BLaER1 (cell line): ENCODE data around the gene WWOX.

Experiments used
- H3K27ac ChIP-seq: shearing (Covaris generic); formaldehyde crosslinking; 2 replicates; pipeline ENCODE4 v1.8.1; 2022
- H3K27me3 ChIP-seq: shearing (Covaris generic); formaldehyde crosslinking; 2 replicates; pipeline ENCODE4 v1.8.1; 2022
- H3K36me3 ChIP-seq: shearing (Covaris generic); formaldehyde crosslinking; 2 replicates; pipeline ENCODE4 v1.8.1; 2022
- H3K4me1 ChIP-seq: shearing (Covaris generic); formaldehyde crosslinking; 2 replicates; pipeline ENCODE4 v1.8.1; 2022
- H3K4me2 ChIP-seq: shearing (Covaris generic); formaldehyde crosslinking; 2 replicates; pipeline ENCODE4 v1.8.1; 2022
- H3K4me3 ChIP-seq: shearing (Covaris generic); formaldehyde crosslinking; 2 replicates; pipeline ENCODE4 v1.8.1; 2022
- H3K9ac ChIP-seq: shearing (Covaris generic); formaldehyde crosslinking; 2 replicates; pipeline ENCODE4 v1.8.1; 2022
- H3K9me3 ChIP-seq: shearing (Covaris generic); formaldehyde crosslinking; 2 replicates; pipeline ENCODE4 v1.8.1; 2022
- H4K20me1 ChIP-seq: shearing (Covaris generic); formaldehyde crosslinking; 2 replicates; pipeline ENCODE4 v1.8.1; 2022
- Cebpa-rat ChIP-seq: shearing (Covaris generic); IDR thresholded peaks from 2 replicates; pipeline ENCODE4 v1.8.1; 2022

Gene WWOX

GRCh38 chr16:78936060-78936459 is 836.6 kb downstream of the WWOX start:
- no peaks in the 10 kb centered on the region for H4K20me1 ChIP-seq
- H3K4me1 ChIP-seq: no peaks in the 10 kb centered on the region
- no peaks in the 10 kb centered on the region for H3K27me3 ChIP-seq
- no peak overlapping the region for H3K9ac ChIP-seq
- H3K27ac ChIP-seq: no peak overlapping the region
- H3K9me3 ChIP-seq: no peaks in the 10 kb centered on the region
- no peak overlapping the region for H3K4me2 ChIP-seq
- no peak overlapping the region for H3K4me3 ChIP-seq
- H3K36me3 ChIP-seq: no peaks in the 10 kb centered on the region
- no peak for TF ChIP-seq Cebpa-rat

DNA sequence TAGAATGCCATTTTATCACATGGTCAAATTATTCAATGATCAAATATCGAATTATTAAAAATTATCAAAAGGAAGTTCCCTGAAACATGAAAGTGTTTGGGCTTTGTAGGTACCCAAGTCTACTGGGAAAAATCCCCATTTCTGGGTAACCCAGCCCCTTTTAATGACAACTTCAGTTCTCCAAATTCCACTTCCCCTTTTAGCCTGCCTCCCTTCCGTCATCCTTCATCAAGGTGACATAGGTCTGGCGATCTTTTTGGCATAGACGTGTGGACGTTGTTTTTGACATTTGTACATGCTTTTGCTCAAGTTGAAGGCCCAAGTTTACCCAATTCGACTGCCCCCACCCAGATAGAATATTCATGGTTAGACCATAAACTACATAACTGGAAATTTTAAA is 840.1 kb downstream of the WWOX start:
- Histone ChIP-seq H3K9ac (no peak overlapping the region), H3K36me3 (no peaks in the 10 kb centered on the region), H4K20me1 (no peaks in the 10 kb centered on the region), H3K27me3 (no peaks in the 10 kb centered on the region), H3K9me3 (no peaks in the 10 kb centered on the region), H3K4me3 (no peak overlapping the region), H3K4me1 (no peaks in the 10 kb centered on the region), H3K4me2 (no peak overlapping the region), H3K27ac (no peak overlapping the region)
- TF ChIP-seq Cebpa-rat: no peak

DNA sequence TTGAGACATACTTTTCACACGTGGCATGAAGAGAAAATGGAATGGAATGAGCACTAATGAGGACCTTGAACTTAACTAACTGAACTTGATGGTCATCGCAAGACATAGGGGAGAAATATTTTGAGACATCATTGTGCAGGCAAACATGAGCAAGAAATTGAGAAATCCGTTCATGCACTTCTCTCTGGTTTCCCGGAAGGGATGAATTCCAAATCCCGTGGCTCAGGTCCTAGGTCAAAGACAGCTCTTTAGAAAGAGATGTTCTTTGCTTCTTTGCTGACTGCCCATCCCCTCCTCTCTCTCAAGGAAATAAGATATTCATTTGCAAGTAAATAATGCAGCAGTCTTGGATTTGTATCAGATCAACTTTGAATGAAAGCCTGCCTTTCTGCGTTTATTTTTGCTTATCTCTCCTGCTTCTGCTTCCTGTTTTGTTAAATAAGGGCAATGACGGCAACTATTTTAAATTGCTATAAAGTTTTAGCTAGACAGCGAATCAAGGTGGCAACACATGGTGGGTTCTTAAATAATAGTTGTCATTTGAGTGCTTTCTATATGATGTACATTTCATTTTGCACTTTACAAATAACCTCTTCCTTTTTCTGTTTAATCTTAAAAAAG is 843.3 kb downstream of the WWOX start:
- no peak overlapping the region for H3K27ac ChIP-seq
- H3K4me2 ChIP-seq: no peak overlapping the region
- H3K4me3 ChIP-seq: no peak overlapping the region
- no peaks in the 10 kb centered on the region for H3K9me3 ChIP-seq
- no peak for TF ChIP-seq Cebpa-rat
- no peak overlapping the region for H3K9ac ChIP-seq
- H3K36me3 ChIP-seq: no peaks in the 10 kb centered on the region
- no peaks in the 10 kb centered on the region for H4K20me1 ChIP-seq
- no peaks in the 10 kb centered on the region for H3K27me3 ChIP-seq
- H3K4me1 ChIP-seq: no peaks in the 10 kb centered on the region

DNA sequence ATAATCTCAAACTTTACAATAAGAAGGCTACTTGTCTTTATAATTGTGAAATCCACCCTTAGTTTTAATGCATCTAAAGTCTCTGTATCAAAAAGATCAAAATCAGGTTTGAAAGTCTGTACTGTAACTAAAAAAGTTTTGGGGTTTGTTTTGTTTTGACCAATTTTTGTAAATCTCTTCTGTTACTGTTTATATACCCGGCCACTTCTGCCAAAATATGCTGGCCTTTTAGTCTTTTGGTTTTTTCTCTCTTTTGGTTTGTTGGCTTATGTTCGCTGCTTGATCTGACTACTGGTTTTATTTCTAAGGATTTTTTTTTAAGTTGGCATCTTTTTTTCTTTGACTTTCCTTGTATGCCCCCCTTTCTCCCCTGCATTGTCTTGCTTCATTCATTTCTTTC is 845.9 kb downstream of the WWOX start:
- no peaks in the 10 kb centered on the region for H3K9me3 ChIP-seq
- H3K36me3 ChIP-seq: no peaks in the 10 kb centered on the region
- no peak overlapping the region for H3K4me3 ChIP-seq
- no peaks in the 10 kb centered on the region for H3K27me3 ChIP-seq
- H4K20me1 ChIP-seq: no peaks in the 10 kb centered on the region
- no peak overlapping the region for H3K9ac ChIP-seq
- no peak overlapping the region for H3K27ac ChIP-seq
- no peak for TF ChIP-seq Cebpa-rat
- no peaks in the 10 kb centered on the region for H3K4me1 ChIP-seq
- H3K4me2 ChIP-seq: no peak overlapping the region

- Histone ChIP-seq H3K4me2 (no peak overlapping the region), H3K4me1 (no peaks in the 10 kb centered on the region), H3K4me3 (no peak overlapping the region), H3K9ac (no peak overlapping the region), H3K27me3 (no peaks in the 10 kb centered on the region), H3K27ac (no peak overlapping the region), H3K36me3 (no peaks in the 10 kb centered on the region), H4K20me1 (no peaks in the 10 kb centered on the region), H3K9me3 (no peaks in the 10 kb centered on the region)
- TF ChIP-seq Cebpa-rat: no peak
Measured at GRCh38 chr16:78946556-78946955, 847.1 kb downstream of the WWOX start.

GRCh38 chr16:78950768-78951167 is 851.3 kb downstream of the WWOX start:
- no peak for TF ChIP-seq Cebpa-rat
- Histone ChIP-seq H3K27ac (no peak overlapping the region), H3K9ac (no peak overlapping the region), H3K4me1 (no peaks in the 10 kb centered on the region), H3K27me3 (no peaks in the 10 kb centered on the region), H3K36me3 (no peaks in the 10 kb centered on the region), H3K4me3 (no peak overlapping the region), H3K9me3 (no peaks in the 10 kb centered on the region), H4K20me1 (no peaks in the 10 kb centered on the region), H3K4me2 (no peak overlapping the region)

DNA sequence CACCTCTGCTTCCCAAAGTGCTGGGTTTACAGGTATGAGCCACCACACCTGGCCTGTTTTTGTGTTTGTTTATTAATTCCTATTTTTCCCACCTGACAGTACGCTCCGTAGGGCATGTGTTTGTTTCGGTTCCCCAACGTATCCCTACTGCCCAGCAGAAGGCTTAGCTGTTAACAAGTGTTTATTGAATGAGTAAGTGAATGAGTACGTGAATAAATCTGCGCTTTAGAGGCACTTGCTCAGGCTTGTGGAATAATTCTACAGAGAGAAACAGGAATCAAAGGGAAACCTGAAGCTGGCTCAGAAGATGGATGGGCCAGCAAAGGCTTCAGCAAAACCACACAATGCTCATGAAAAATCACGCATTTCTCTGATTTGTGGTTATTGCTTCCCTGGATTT is 853.2 kb downstream of the WWOX start:
- no peaks in the 10 kb centered on the region for H3K4me1 ChIP-seq
- no peaks in the 10 kb centered on the region for H3K36me3 ChIP-seq
- H3K9me3 ChIP-seq: no peaks in the 10 kb centered on the region
- H3K27me3 ChIP-seq: no peaks in the 10 kb centered on the region
- no peak overlapping the region for H3K4me3 ChIP-seq
- no peak overlapping the region for H3K9ac ChIP-seq
- no peak overlapping the region for H3K4me2 ChIP-seq
- no peak for TF ChIP-seq Cebpa-rat
- H3K27ac ChIP-seq: no peak overlapping the region
- no peaks in the 10 kb centered on the region for H4K20me1 ChIP-seq

DNA sequence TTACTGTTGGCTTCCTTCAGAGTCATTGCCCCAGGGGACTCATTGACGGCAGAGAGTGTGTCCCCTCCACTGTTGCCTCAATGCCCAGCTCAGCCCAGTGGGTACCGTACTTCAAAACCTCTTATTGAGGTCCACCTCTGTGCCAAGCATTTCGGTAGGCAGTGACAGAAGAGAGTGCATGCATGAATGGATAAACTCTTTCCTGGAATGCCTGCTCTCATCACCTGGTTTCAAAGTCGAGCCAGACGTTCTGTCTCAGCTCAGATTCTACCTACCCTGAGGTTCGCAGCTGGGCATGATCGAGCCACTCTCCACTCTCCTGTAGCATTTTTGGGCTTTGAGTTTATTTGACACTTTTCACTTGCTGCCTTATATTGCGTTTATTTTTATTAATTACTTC is 854.1 kb downstream of the WWOX start:
- Histone ChIP-seq H3K4me1 (no peaks in the 10 kb centered on the region), H3K4me3 (no peak overlapping the region), H4K20me1 (no peaks in the 10 kb centered on the region), H3K9ac (no peak overlapping the region), H3K36me3 (no peaks in the 10 kb centered on the region), H3K27ac (no peak overlapping the region), H3K27me3 (no peaks in the 10 kb centered on the region), H3K4me2 (no peak overlapping the region), H3K9me3 (no peaks in the 10 kb centered on the region)
- no peak for TF ChIP-seq Cebpa-rat

- no peaks in the 10 kb centered on the region for H3K36me3 ChIP-seq
- H3K4me1 ChIP-seq: no peaks in the 10 kb centered on the region
- no peak overlapping the region for H3K4me3 ChIP-seq
- no peaks in the 10 kb centered on the region for H3K9me3 ChIP-seq
- no peak overlapping the region for H3K4me2 ChIP-seq
- H3K27ac ChIP-seq: no peak overlapping the region
- no peak for TF ChIP-seq Cebpa-rat
- no peaks in the 10 kb centered on the region for H3K27me3 ChIP-seq
- H3K9ac ChIP-seq: no peak overlapping the region
- no peaks in the 10 kb centered on the region for H4K20me1 ChIP-seq
Measured at GRCh38 chr16:78955206-78955605, 855.8 kb downstream of the WWOX start.

- Histone ChIP-seq H3K4me2 (no peak overlapping the region), H3K4me3 (no peak overlapping the region), H3K9me3 (no peaks in the 10 kb centered on the region), H4K20me1 (no peaks in the 10 kb centered on the region), H3K4me1 (peaks cover 7% of the 10 kb centered on the region), H3K9ac (no peak overlapping the region), H3K36me3 (no peaks in the 10 kb centered on the region), H3K27me3 (no peaks in the 10 kb centered on the region), H3K27ac (no peak overlapping the region)
- no peak for TF ChIP-seq Cebpa-rat
Measured at GRCh38 chr16:78956859-78957258, 857.4 kb downstream of the WWOX start.
